Thyroid gland (tissue), 4 donors: Measurements from ENCODE around the gene RNF44.

Experiments
- POLR2A ChIP-seq, 2 donors: fragments of 450-650 bp; IDR thresholded peaks; one replicate each; pipeline ENCODE4 v1.6.1; 2017; ENCODE audit warnings: antibody characterized with exemption in 2 of 2, mild to moderate bottlenecking in 2 of 2, moderate library complexity in 1 of 2
- TF ChIP-seq, protein P1 (sequence below), 6 experiments: fragments of 200-600 bp in 3 of 6; fragments of 450-650 bp in 3 of 6; sonication (generic) in 3 of 6; IDR thresholded peaks; one replicate each; pipeline ENCODE4 v1.5.1; 2016 to 2019; ENCODE audit warnings: antibody characterized with exemption in 6 of 6, mild to moderate bottlenecking in 2 of 6, inconsistent platforms in 1 of 6, moderate library complexity in 1 of 6

DNA sequence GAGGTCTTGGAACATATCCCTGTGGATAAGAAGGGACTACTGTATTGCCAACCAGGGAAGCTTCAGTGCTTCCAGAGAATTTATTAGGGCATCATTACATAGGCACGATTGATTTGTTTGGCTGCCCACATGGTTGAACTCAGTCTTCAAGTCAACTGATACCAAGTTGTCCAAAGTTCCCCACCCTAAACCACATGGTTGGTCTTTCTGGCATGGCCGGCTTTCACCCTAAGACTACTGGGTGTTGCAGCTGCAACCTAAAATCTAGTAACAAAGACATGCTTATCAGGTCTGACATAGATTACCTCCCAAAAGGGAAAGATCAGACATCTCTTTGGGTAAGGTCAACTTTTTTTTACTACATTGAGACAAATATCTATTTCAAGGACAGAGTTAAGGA lies 52.0 kb downstream of the RNF44 start:
- no peak for TF ChIP-seq POLR2A (IDR thresholded peaks at IDR 0.05)
- TF ChIP-seq, protein P1, sequence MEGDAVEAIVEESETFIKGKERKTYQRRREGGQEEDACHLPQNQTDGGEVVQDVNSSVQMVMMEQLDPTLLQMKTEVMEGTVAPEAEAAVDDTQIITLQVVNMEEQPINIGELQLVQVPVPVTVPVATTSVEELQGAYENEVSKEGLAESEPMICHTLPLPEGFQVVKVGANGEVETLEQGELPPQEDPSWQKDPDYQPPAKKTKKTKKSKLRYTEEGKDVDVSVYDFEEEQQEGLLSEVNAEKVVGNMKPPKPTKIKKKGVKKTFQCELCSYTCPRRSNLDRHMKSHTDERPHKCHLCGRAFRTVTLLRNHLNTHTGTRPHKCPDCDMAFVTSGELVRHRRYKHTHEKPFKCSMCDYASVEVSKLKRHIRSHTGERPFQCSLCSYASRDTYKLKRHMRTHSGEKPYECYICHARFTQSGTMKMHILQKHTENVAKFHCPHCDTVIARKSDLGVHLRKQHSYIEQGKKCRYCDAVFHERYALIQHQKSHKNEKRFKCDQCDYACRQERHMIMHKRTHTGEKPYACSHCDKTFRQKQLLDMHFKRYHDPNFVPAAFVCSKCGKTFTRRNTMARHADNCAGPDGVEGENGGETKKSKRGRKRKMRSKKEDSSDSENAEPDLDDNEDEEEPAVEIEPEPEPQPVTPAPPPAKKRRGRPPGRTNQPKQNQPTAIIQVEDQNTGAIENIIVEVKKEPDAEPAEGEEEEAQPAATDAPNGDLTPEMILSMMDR (IDR thresholded peaks at IDR 0.05) = no peak
